A673 (cell line): ENCODE measurements around the gene SMCO2. TPM values are rescaled to one million over a fixed set of nuclear protein-coding genes. Genes with fewer than 3 reads are reported as not detected.

Experiments used
- BruUV-seq: library from RNA; stranded (reverse); fragments of 400-500 nt; replicated peaks from 2 replicates; lab custom pipeline; 2021; lab: Mats Ljungman, UMichigan
- CTCF ChIA-PET: fragments of 300-600 bp; sonication (Branson Sonifier 250); formaldehyde crosslinking; loops from one replicate; lab custom pipeline; 2022; ENCODE audit warnings: antibody characterized with exemption; lab: Charles Lee
- POLR2A ChIA-PET: fragments of 300-600 bp; sonication (Branson Sonifier 250); formaldehyde crosslinking; loops from one replicate; lab custom pipeline; 2022; ENCODE audit warnings: antibody characterized with exemption; ENCODE audit not compliant: low non-redundant PET; lab: Charles Lee
- DNase-seq: peaks from one replicate; pipeline ENCODE4 v3.0.0-alpha.2; 2015; ENCODE audit warnings: low spot score
- H3K27ac ChIP-seq: fragments of 200-600 bp; sonication (generic); 2 replicates; pipeline ENCODE4 v1.5.1; 2016; ENCODE audit warnings: mixed run types, low read depth, mild to moderate bottlenecking, mixed read lengths, antibody characterized with exemption, low read length; ENCODE audit not compliant: poor library complexity, severe bottlenecking
- H3K27me3 ChIP-seq: fragments of 200-600 bp; sonication (generic); replicated peaks from 2 replicates; pipeline ENCODE4 v1.6.1; 2017; ENCODE audit warnings: mixed run types, low read depth, mild to moderate bottlenecking, mixed read lengths, antibody characterized with exemption, low read length; ENCODE audit not compliant: insufficient read depth, poor library complexity
- H3K36me3 ChIP-seq: fragments of 200-600 bp; sonication (generic); 2 replicates; pipeline ENCODE4 v1.6.1; 2016; ENCODE audit warnings: mixed run types, mild to moderate bottlenecking, mixed read lengths, antibody characterized with exemption, low read length; ENCODE audit not compliant: insufficient read depth, poor library complexity, severe bottlenecking
- H3K4me1 ChIP-seq: fragments of 200-600 bp; sonication (generic); 2 replicates; pipeline ENCODE4 v1.6.1; 2017; ENCODE audit warnings: mixed run types, mild to moderate bottlenecking, mixed read lengths, antibody characterized with exemption, low read length; ENCODE audit not compliant: insufficient read depth, poor library complexity, severe bottlenecking
- H3K4me3 ChIP-seq: fragments of 200-600 bp; sonication (generic); 2 replicates; pipeline ENCODE4 v1.5.1; 2016; ENCODE audit warnings: low read depth, mixed run types, mild to moderate bottlenecking, mixed read lengths, low read length; ENCODE audit not compliant: poor library complexity, severe bottlenecking
- H3K9me3 ChIP-seq: fragments of 200-600 bp; sonication (generic); 2 replicates; pipeline ENCODE4 v1.6.1; 2016; ENCODE audit warnings: mixed run types, low read depth, mild to moderate bottlenecking, mixed read lengths, antibody characterized with exemption, low read length; ENCODE audit not compliant: poor library complexity, severe bottlenecking
- EZH2 ChIP-seq: fragments of 200-600 bp; sonication (generic); IDR thresholded peaks from 2 replicates; pipeline ENCODE4 v1.6.1; 2017; ENCODE audit warnings: borderline replicate concordance, low read depth, mild to moderate bottlenecking, mixed read lengths, antibody characterized with exemption, low read length; ENCODE audit not compliant: poor library complexity, severe bottlenecking
- intact Hi-C: fragments of 100-400 bp; cut with micrococcal nuclease; formaldehyde crosslinking; loops from one replicate; pipeline ENCODE4 v1.10.0; 2022; ENCODE audit not compliant: unreplicated experiment
- total RNA-seq: library from RNA; stranded (reverse); gene quantifications from 2 replicates; pipeline ENCODE4 v1.2.3, GENCODE V29; 2021
- TF ChIP-seq, protein P1 (sequence below): fragments of 300-800, 200-600 bp; sonication (generic); conservative IDR thresholded peaks from 2 replicates; pipeline ENCODE4 v1.5.1; 2017; ENCODE audit warnings: low read depth, mild to moderate bottlenecking, antibody characterized with exemption, low read length, moderate library complexity, mixed read lengths

The SMCO2 gene
- total RNA-seq, 1 experiment from 2014 or later, result not detected

GRCh38 chr12:27521066-27521465 is 74.5 kb downstream of the SMCO2 start:
- intact Hi-C loops, result loop anchor here (5.0 kb wide), 1 partner anchor 96 kb away; no protein-coding TSS in a partner anchor
- POLR2A ChIA-PET, result no interaction called here
- no peak for TF ChIP-seq EZH2
- TF ChIP-seq, protein P1, sequence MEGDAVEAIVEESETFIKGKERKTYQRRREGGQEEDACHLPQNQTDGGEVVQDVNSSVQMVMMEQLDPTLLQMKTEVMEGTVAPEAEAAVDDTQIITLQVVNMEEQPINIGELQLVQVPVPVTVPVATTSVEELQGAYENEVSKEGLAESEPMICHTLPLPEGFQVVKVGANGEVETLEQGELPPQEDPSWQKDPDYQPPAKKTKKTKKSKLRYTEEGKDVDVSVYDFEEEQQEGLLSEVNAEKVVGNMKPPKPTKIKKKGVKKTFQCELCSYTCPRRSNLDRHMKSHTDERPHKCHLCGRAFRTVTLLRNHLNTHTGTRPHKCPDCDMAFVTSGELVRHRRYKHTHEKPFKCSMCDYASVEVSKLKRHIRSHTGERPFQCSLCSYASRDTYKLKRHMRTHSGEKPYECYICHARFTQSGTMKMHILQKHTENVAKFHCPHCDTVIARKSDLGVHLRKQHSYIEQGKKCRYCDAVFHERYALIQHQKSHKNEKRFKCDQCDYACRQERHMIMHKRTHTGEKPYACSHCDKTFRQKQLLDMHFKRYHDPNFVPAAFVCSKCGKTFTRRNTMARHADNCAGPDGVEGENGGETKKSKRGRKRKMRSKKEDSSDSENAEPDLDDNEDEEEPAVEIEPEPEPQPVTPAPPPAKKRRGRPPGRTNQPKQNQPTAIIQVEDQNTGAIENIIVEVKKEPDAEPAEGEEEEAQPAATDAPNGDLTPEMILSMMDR, result no peak
- no peak overlapping the region for H3K4me3 ChIP-seq
- no peaks in the 10 kb centered on the region for H3K9me3 ChIP-seq
- H3K36me3 ChIP-seq, result no peaks in the 10 kb centered on the region
- no TSS peak for BruUV-seq
- no peaks in the 10 kb centered on the region for H3K27me3 ChIP-seq
- peaks cover 33% of the 10 kb centered on the region for H3K4me1 ChIP-seq
- peak; percentile 49 for DNase-seq
- CTCF ChIA-PET, result no interaction called here
- H3K27ac ChIP-seq, result no peak overlapping the region

- intact Hi-C loops, result loop anchor here (5.0 kb wide), 1 partner anchor 95 kb away; no protein-coding TSS in a partner anchor
- CTCF ChIA-PET, result interaction anchor here (0.5 kb wide), 1 partner anchor 196 kb away, joined by 3 read pairs; no protein-coding TSS in a partner anchor
- Histone ChIP-seq H3K9me3 (no peaks in the 10 kb centered on the region), H3K4me3 (no peak overlapping the region), H3K36me3 (no peaks in the 10 kb centered on the region), H3K27me3 (no peaks in the 10 kb centered on the region), H3K4me1 (peaks cover 34% of the 10 kb centered on the region), H3K27ac (no peak overlapping the region)
- POLR2A ChIA-PET, result no interaction called here
- no TSS peak for BruUV-seq
- TF ChIP-seq, protein P1, result no peak
- TF ChIP-seq EZH2, result no peak
- no peak for DNase-seq
These were observed 75.4 kb downstream of the SMCO2 start for GRCh38 chr12:27521981-27522380.

GRCh38 chr12:27523305-27523641 is 76.7 kb downstream of the SMCO2 start:
- Histone ChIP-seq H3K9me3 (no peaks in the 10 kb centered on the region), H3K4me1 (peaks cover 34% of the 10 kb centered on the region), H3K36me3 (no peaks in the 10 kb centered on the region), H3K4me3 (peak overlapping the region; percentile 69), H3K27ac (peak overlapping the region; percentile 72), H3K27me3 (no peaks in the 10 kb centered on the region)
- BruUV-seq, result no TSS peak
- intact Hi-C loops, result loop anchor here (5.0 kb wide), 1 partner anchor 94 kb away; no protein-coding TSS in a partner anchor
- DNase-seq, result peak; percentile 42
- TF ChIP-seq EZH2, result no peak
- TF ChIP-seq, protein P1, result no peak
- CTCF ChIA-PET, result no interaction called here
- POLR2A ChIA-PET, result no interaction called here
